Colonic mucosa (tissue), 4 donors: Measurements from ENCODE around the gene LCN2. TPM values are rescaled to one million over a fixed set of nuclear protein-coding genes. Genes with fewer than 3 reads are reported as not detected.

Source experiments
- DNase-seq: peaks from one replicate; pipeline ENCODE4 v3.0.0-alpha.2; 2020
- H3K27ac ChIP-seq: fragments of 200-600 bp; one replicate; pipeline ENCODE4 v1.8.0; 2021
- H3K27me3 ChIP-seq: fragments of 200-600 bp; one replicate; pipeline ENCODE4 v1.8.0; 2021
- H3K36me3 ChIP-seq: fragments of 200-600 bp; one replicate; pipeline ENCODE4 v1.8.0; 2021
- H3K4me1 ChIP-seq: fragments of 200-600 bp; one replicate; pipeline ENCODE4 v1.8.0; 2021; ENCODE audit warnings: mild to moderate bottlenecking
- H3K4me3 ChIP-seq: fragments of 200-600 bp; one replicate; pipeline ENCODE4 v1.8.0; 2021
- H3K9ac ChIP-seq, 2 donors: one replicate each; pipeline ENCODE4 v1.7.0; 2013; ENCODE audit warnings: control low read depth in 2 of 2, low read depth in 2 of 2, low read length in 2 of 2
- H3K9me3 ChIP-seq: fragments of 200-600 bp; one replicate; pipeline ENCODE4 v1.8.0; 2021
- CTCF ChIP-seq: fragments of 200-600 bp; IDR thresholded peaks from one replicate; pipeline ENCODE4 v1.8.0; 2022; ENCODE audit warnings: antibody characterized with exemption, mild to moderate bottlenecking
- intact Hi-C: fragments of 100-400 bp; cut with DNase I; formaldehyde crosslinking; loops from one replicate; pipeline ENCODE4 v1.14.1; 2022
- total RNA-seq, 2 donors: library from RNA; stranded (reverse); fragmentation: NEBNext Ultra II Directional in 1 of 2; extraction: Animal tissue kit (Norgen Biotek cat#: 25700) in 1 of 2; gene quantifications; one replicate each; pipeline ENCODE4 v1.2.1, GENCODE V29; 2021
- donor health status: healthy.
- donor health status: DM: no; HTN: no; CAD: no.
- donor health status: DM: no; HTN: no; CAD: no.

LCN2 gene
- total RNA-seq, 2 donors from 2014 or later, result 162 to 374 TPM

- no peaks in the 10 kb centered on the region for H3K36me3 ChIP-seq
Measured at GRCh38 chr9:128201441-128202369, 52.5 kb downstream of the LCN2 start.

GRCh38 chr9:128202648-128203023 lies 53.4 kb downstream of the LCN2 start:
- intact Hi-C loops, result no loop called here
- no peak overlapping the region for H3K4me3 ChIP-seq

More at GRCh38 chr9:128201441-128202369, 52.5 kb downstream of the LCN2 start:
- H3K27me3 ChIP-seq, result peaks cover 12% of the 10 kb centered on the region
- H3K4me3 ChIP-seq, result no peak overlapping the region
- no peaks in the 10 kb centered on the region for H3K9me3 ChIP-seq
- H3K9ac ChIP-seq, result no peak overlapping the region
- no peak for DNase-seq
- H3K4me1 ChIP-seq, result peaks cover 7% of the 10 kb centered on the region
- H3K27ac ChIP-seq, result no peak overlapping the region
- no peak for TF ChIP-seq CTCF
- intact Hi-C loops, result no loop called here

More at GRCh38 chr9:128202648-128203023, 53.4 kb downstream of the LCN2 start:
- H3K4me1 ChIP-seq, result peaks cover 7% of the 10 kb centered on the region
- no peak for DNase-seq
- no peak for TF ChIP-seq CTCF
- no peak overlapping the region for H3K27ac ChIP-seq
- H3K9me3 ChIP-seq, result no peaks in the 10 kb centered on the region
- H3K27me3 ChIP-seq, result peaks cover 12% of the 10 kb centered on the region
- H3K36me3 ChIP-seq, result no peaks in the 10 kb centered on the region
- H3K9ac ChIP-seq, result no peak overlapping the region

Other genes starting within 250 kb of the LCN2 start
- gene ST6GALNAC6, start 249.8 kb upstream of the LCN2 start, total RNA-seq, result 100 to 1,000 TPM; 251 to 279 TPM
- gene ST6GALNAC4, start 232.4 kb upstream of the LCN2 start, total RNA-seq, result 10 to 100 TPM; 25.4 to 66.5 TPM
- gene PIP5KL1, start 218.7 kb upstream of the LCN2 start, total RNA-seq, result under 1 TPM; 0.85 to 0.89 TPM
- gene DPM2, start 211.6 kb upstream of the LCN2 start, total RNA-seq, result 10 to 100 TPM; 25.7 to 38.9 TPM
- gene EEIG1, start 168.5 kb upstream of the LCN2 start, total RNA-seq, result 10 to 100 TPM; 72.2 to 95.9 TPM
- gene NAIF1, start 82.1 kb upstream of the LCN2 start, total RNA-seq, result 10 to 100 TPM; 10.8 to 11.6 TPM
- gene SLC25A25, start 81.2 kb upstream of the LCN2 start, total RNA-seq, result 10 to 100 TPM; 12.3 to 19.7 TPM
- gene PTGES2, start 21.7 kb upstream of the LCN2 start, total RNA-seq, result 100 to 1,000 TPM in 1 of 2 donors, 10 to 100 TPM in 1; 93.7 to 142 TPM
- gene BBLN, start 10.8 kb downstream of the LCN2 start, total RNA-seq, result 10 to 100 TPM; 47.5 to 53.0 TPM
- 10 to 100 TPM; 97.5 to 97.7 TPM for gene CIZ1, start 42.1 kb downstream of the LCN2 start, total RNA-seq
- 1 to 10 TPM; 2.5 to 6.8 TPM for gene DNM1, start 53.9 kb downstream of the LCN2 start, total RNA-seq
- gene GOLGA2, start 126.6 kb downstream of the LCN2 start, total RNA-seq, result 10 to 100 TPM; 88.6 to 92.2 TPM
- 10 to 100 TPM; 14.4 to 24.2 TPM for gene SWI5, start 126.8 kb downstream of the LCN2 start, total RNA-seq
- 10 to 100 TPM; 24.5 to 40.0 TPM for gene TRUB2, start 173.0 kb downstream of the LCN2 start, total RNA-seq
- 10 to 100 TPM; 40.8 to 59.5 TPM for gene COQ4, start 173.4 kb downstream of the LCN2 start, total RNA-seq
- gene SLC27A4, start 191.1 kb downstream of the LCN2 start, total RNA-seq, result 10 to 100 TPM; 26.8 to 68.3 TPM
- gene URM1, start 221.9 kb downstream of the LCN2 start, total RNA-seq, result 10 to 100 TPM; 55.2 to 77.3 TPM